Skin epidermis (tissue), 12 donors: ENCODE measurements around the gene EBNA1BP2.
"Not testable (repeated sequence)": the region's sequence is repeated elsewhere in the genome, so short reads cannot be mapped to it uniquely, and the experiment has no call there.

Source experiments
- H3K27ac ChIP-seq, 21 experiments: fragments of 200-600 bp; sonication (generic) in 11 of 21; one replicate each; pipeline ENCODE4 v1.5.0; 2020; ENCODE audit warnings: mild to moderate bottlenecking in 3 of 21, inconsistent platforms in 2 of 21, moderate library complexity in 2 of 21
- H3K4me3 ChIP-seq, 7 experiments: fragments of 200-600 bp; sonication (generic) in 2 of 7; one replicate each; pipeline ENCODE4 v1.5.0; 2020; ENCODE audit warnings: inconsistent platforms in 2 of 7, mild to moderate bottlenecking in 2 of 7, moderate library complexity in 1 of 7

The EBNA1BP2 gene, protein sequence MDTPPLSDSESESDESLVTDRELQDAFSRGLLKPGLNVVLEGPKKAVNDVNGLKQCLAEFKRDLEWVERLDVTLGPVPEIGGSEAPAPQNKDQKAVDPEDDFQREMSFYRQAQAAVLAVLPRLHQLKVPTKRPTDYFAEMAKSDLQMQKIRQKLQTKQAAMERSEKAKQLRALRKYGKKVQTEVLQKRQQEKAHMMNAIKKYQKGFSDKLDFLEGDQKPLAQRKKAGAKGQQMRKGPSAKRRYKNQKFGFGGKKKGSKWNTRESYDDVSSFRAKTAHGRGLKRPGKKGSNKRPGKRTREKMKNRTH

DNA sequence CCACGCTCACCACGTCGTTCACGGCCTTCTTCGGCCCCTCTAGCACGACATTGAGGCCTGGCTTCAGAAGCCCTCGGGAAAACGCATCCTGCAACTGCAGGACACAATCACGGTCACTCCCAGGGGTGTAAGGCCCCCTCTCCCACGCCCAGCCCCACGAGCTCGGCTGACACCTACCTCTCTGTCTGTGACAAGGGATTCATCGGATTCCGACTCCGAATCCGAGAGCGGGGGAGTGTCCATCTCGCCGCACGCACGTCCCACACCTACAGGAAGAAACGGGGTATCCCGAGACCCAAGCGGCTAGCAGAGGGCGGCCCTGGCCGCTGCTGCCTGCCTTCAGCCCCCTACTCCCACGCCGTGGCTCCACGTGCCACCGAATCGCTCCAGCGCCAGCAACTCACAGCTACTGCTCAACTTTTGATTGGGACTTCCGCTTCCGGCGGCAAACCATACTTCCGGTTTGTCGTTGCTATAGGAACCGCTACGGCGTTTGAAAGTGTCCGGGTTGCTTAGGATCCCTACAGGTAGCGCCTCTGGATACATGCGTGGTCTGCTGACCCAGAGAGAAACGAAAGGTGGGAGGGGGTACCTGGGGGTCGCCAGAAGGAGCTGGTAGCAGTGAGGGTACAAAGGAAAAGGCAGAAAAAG, at the start of gene EBNA1BP2, which contains the start of gene CFAP57:
Gene EBNA1BP2 (minus strand): TSS at position 415 of the 651 bp plus-strand sequence. CDS start 172 bp downstream, at position 243.
Gene CFAP57 (plus strand): TSS at position 455 of the 651 bp plus-strand sequence. CDS start 424 bp downstream, outside the sequence.
- H3K27ac ChIP-seq: peak within 1 kb of the TSS in 19 of 21 experiments; percentile 13 to 89 (median 76)
- peak within 1 kb of the TSS; percentile 49 to 90 (median 69) for H3K4me3 ChIP-seq

GRCh38 chr1:43221797-43222196, 49.7 kb upstream of the EBNA1BP2 start:
- H3K4me3 ChIP-seq: no peak overlapping the region
- peak overlapping the region in 2 of 21 experiments; percentile 5 to 47 for H3K27ac ChIP-seq

DNA sequence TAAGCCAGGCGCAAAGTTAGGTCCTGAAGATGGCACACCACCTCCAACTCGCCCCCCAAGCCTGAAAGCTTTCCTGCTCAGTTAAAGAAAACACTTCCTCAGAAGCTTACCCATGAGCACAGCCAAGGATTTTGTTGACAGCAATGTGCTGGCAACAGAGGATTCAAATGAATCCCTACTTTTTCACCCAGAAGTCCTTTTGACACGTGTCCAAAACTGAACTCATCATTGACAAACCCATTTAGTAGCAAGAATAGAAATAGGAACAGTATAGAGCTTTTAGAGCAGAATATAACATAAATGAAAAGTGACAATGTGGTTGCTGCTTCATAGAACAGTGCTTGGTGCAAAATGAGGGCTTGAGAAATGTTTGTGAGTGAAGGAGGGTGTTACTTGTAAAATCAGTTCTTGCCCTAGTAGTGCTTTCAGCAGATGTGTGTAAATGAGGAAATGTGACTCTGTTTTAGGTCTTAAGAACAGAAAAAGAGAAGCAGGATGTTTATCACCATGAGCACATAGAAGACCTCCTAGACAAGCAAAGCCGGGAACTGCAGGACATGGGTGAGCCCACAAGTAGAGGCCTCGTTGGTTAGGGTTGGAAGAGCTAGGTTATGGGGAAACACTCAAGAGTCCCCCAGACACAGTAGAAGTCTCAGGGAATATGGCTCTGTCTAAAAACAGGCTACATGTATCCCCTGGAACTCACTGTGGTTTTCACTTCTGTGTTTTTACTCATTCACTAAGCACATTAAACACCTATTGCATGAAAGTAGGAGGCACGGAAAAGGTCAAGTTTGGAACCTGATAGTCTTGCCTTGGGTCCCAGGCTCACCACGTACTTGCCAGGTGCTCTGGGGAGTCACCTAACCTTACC, 49.1 kb upstream of the EBNA1BP2 start:
- H3K27ac ChIP-seq: peak overlapping the region in 2 of 21 experiments; percentile 13 to 57
- H3K4me3 ChIP-seq: no peak overlapping the region

DNA sequence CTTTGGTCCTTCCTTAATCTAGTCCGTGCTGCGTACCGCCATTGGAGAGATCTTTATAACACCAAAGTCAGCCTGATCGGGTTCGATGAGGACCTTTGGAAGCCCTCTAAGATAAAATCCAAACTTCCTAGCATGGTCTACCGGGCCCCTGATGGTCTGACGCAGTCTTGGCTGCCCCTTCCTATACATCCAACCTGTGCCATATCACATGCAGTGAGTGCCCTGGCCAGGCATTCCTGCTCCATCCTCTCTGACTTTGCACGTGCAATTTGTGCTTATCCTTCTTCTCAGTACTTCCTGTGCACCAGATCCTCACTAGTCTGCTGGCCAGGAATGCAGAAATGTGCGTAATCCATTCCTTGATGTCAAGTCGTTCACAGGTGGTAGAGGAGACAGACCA, 45.7 kb upstream of the EBNA1BP2 start:
- no peak overlapping the region for H3K4me3 ChIP-seq
- H3K27ac ChIP-seq: no peak overlapping the region

DNA sequence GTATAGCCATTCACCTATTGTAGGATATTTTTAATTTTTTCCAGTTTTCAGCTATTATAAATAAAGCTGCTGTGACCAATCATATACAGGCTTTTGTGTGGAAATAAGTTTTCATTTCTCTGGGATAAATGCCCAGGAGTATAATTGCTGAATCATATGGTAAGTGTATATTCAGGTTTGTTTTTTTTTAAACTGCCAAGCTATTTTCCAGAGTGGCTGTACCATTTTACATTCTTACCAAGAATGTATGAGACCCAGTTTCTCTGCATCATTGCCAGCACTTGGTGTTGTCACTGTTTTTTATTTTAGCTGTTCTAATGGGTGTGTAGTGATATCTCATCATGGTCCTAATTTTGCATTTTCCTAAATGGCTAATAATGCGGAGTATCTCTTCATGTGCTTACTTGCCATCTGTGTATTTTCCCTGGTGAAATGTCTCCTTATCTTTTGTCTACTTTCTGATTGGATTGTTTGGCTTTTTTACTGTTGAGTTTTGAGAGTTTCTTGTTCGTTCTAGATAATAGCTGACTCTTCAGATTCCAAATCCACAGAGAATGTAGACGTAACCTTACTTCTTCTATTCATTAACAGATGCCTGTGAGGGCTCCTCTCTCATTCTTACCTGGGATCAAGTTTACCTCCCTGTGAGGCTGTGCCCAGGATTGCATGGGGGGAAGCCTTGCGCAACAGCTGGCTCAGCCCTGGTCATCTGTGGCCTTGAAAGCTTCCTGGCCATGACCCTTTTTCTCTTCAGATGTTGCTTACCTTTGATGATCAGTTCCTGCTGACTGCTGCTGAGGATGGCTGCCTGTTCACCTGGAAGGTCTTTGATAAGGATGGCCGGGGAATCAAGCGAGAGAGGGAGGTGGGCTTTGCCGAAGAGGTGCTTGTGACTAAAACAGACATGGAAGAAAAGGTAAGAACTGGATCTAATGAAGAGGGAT, 42.7 kb upstream of the EBNA1BP2 start:
- no peak overlapping the region for H3K27ac ChIP-seq
- no peak overlapping the region for H3K4me3 ChIP-seq

GRCh38 chr1:43208277-43208676, 36.2 kb upstream of the EBNA1BP2 start:
- H3K4me3 ChIP-seq, H3K27ac ChIP-seq: not testable (repeated sequence)

GRCh38 chr1:43207229-43207853, 35.3 kb upstream of the EBNA1BP2 start:
- H3K27ac ChIP-seq: peak overlapping the region in 7 of 21 experiments; percentile 3 to 73 (median 36)
- no peak overlapping the region for H3K4me3 ChIP-seq

DNA sequence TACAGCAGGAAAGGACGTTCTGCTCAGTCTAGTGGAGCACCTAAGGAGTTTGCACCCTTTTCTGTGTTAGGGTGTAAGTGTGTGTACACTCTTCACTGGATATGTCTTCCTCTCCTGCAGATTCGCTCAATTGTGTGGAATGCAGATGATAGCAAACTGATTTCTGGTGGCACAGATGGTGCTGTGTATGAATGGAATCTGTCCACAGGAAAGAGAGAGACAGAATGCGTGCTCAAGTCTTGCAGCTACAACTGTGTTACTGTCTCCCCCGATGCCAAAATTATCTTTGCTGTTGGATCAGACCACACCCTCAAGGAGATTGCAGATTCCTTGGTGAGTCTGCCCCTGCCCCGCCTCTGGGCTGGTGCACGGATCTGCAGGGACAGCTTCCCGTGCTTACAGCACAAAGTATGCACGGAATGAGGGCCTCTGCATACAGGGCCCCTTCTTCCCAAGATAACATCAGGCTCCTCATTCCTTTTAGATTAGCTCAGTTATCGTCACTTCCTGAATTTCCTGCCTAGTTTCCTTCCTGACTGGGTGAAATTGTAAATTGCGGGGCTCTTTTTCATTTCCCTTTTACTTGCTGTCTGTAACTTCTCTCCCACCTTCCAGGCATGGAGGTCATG, 34.6 kb upstream of the EBNA1BP2 start:
- Histone ChIP-seq H3K4me3 (no peak overlapping the region), H3K27ac (peak overlapping the region in 9 of 21 experiments; percentile 3 to 73 (median 32))

- H3K27ac ChIP-seq: peak overlapping the region in 1 of 21 experiments; percentile 73
- no peak overlapping the region for H3K4me3 ChIP-seq
These were observed 33.6 kb upstream of the EBNA1BP2 start for GRCh38 chr1:43205671-43206070.

DNA sequence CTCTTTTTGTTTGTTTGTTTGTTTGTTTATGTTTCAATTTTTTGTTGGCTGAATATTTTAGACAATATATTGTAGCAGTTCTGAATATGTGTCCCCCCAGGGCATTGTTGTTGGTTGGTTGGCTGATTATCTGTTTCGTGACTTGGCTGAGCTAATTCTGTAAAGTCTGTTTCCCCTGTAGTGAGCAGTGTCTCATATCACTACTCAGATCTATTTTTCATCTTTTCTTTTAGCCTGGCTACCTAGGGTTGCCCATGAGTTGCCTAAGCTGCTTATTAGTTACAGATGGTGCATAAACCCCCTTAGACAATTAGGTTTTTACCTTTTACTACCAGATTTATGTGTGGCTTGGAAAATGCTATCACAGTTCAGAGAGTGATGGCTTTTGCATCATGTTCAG, 32.3 kb upstream of the EBNA1BP2 start:
- Histone ChIP-seq H3K27ac (no peak overlapping the region), H3K4me3 (no peak overlapping the region)

GRCh38 chr1:43203859-43204258, 31.8 kb upstream of the EBNA1BP2 start:
- Histone ChIP-seq H3K4me3 (no peak overlapping the region), H3K27ac (no peak overlapping the region)

- Histone ChIP-seq H3K4me3 (no peak overlapping the region), H3K27ac (no peak overlapping the region)
These were observed 27.1 kb upstream of the EBNA1BP2 start for GRCh38 chr1:43199093-43199726.

- no peak overlapping the region for H3K27ac ChIP-seq
- no peak overlapping the region for H3K4me3 ChIP-seq
These were observed 25.4 kb upstream of the EBNA1BP2 start for GRCh38 chr1:43197343-43198127.

DNA sequence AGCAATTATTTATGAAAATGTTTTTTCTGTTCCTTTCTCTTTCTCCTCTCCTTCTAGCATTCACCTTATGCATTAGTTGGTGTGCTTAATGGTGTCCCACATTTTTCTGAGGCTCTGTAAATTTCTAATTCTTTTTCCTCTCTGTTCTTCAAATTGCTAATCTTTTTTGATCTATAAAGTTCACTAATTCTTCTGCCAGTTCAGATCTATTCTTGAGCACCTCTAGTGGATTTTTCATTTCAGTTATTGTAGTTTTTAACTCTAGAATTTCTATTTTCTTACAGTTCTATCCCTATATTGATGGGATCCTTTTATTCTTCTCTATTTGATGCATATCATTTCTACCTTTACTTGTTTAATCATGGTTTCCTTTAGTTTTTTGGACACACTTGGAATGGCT, 22.4 kb upstream of the EBNA1BP2 start:
- Histone ChIP-seq H3K27ac (no peak overlapping the region), H3K4me3 (no peak overlapping the region)

GRCh38 chr1:43188106-43188505, 16.0 kb upstream of the EBNA1BP2 start:
- no peak overlapping the region for H3K27ac ChIP-seq
- no peak overlapping the region for H3K4me3 ChIP-seq

DNA sequence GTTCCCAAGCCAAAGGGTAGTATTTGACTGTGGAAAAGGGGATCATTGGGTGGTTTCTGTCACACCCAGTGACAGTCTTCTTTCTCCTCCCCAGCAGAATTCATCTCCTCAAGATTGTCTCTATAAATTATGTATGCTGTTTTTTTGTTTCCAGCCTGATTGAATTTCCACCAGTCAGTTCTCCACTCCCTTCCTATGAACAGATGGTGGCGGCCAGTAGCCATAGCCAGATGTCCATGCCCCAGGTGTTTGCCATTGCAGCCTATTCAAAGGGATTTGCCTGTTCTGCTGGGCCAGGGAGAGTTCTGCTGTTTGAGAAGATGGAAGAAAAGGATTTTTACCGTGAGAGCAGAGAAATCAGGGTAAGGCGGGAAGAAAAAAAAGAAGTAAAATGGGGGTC, 12.9 kb upstream of the EBNA1BP2 start:
- Histone ChIP-seq H3K4me3 (no peak overlapping the region), H3K27ac (no peak overlapping the region)

GRCh38 chr1:43184388-43184787, 12.3 kb upstream of the EBNA1BP2 start:
- H3K4me3 ChIP-seq: no peak overlapping the region

More at GRCh38 chr1:43184388-43184787, 12.3 kb upstream of the EBNA1BP2 start:
- H3K27ac ChIP-seq: no peak overlapping the region
